GM23338 (cell line): ENCODE results near the gene PDIA5. TPM values are rescaled to one million over a fixed set of nuclear protein-coding genes. Genes with fewer than 3 reads are reported as not detected.

ENCODE experiments used
- ATAC-seq: fragments of 200-7000 bp; cut with Tn5 transposase; 3 replicates; pipeline ENCODE4 v1.9.1; 2020
- DNase-seq: peaks from one replicate; pipeline ENCODE4 v3.0.0-alpha.2; 2015; ENCODE audit warnings: low spot score
- H2AFZ ChIP-seq: fragments of 200-600 bp; sonication (generic); 2 replicates; pipeline ENCODE4 v1.8.0; 2016; ENCODE audit warnings: antibody characterized with exemption, mild to moderate bottlenecking, moderate library complexity
- H3F3A ChIP-seq: fragments of 200-600 bp; sonication (generic); replicated peaks from 2 replicates; pipeline ENCODE4 v1.8.0; 2017; ENCODE audit warnings: antibody characterized with exemption, mixed run types, low read depth
- H3K27ac ChIP-seq: fragments of 200-600 bp; sonication (generic); 2 replicates; pipeline ENCODE4 v1.6.1; 2016; ENCODE audit warnings: low read depth
- H3K27me3 ChIP-seq: fragments of 200-600 bp; sonication (generic); 2 replicates; pipeline ENCODE4 v1.8.0; 2016; ENCODE audit warnings: mild to moderate bottlenecking, mixed run types, moderate library complexity; ENCODE audit not compliant: insufficient read depth
- H3K36me3 ChIP-seq: fragments of 200-600 bp; sonication (generic); 2 replicates; pipeline ENCODE4 v1.8.0; 2016; ENCODE audit warnings: mild to moderate bottlenecking; ENCODE audit not compliant: insufficient read depth
- H3K4me1 ChIP-seq: fragments of 200-600 bp; sonication (generic); 2 replicates; pipeline ENCODE4 v1.8.0; 2016; ENCODE audit warnings: mild to moderate bottlenecking, moderate library complexity; ENCODE audit not compliant: insufficient read depth
- H3K4me2 ChIP-seq: fragments of 200-600 bp; sonication (generic); 2 replicates; pipeline ENCODE4 v1.7.1; 2017; ENCODE audit warnings: mixed run types
- H3K4me3 ChIP-seq: fragments of 200-600 bp; sonication (generic); 2 replicates; pipeline ENCODE4 v1.6.1; 2016; ENCODE audit warnings: mixed run types
- H3K79me2 ChIP-seq: fragments of 200-600 bp; sonication (generic); replicated peaks from 2 replicates; pipeline ENCODE4 v1.8.0; 2017; ENCODE audit warnings: mild to moderate bottlenecking; ENCODE audit not compliant: insufficient read depth
- H3K9me2 ChIP-seq: fragments of 200-600 bp; sonication (generic); 2 replicates; pipeline ENCODE4 v1.8.0; 2017; ENCODE audit not compliant: insufficient read depth
- H4K20me1 ChIP-seq: fragments of 200-600 bp; sonication (generic); replicated peaks from 2 replicates; pipeline ENCODE4 v1.8.0; 2017; ENCODE audit warnings: mild to moderate bottlenecking; ENCODE audit not compliant: insufficient read depth
- H3K27ac Mint-ChIP-seq: 2 replicates; pipeline ENCODE4 v1.8.0; 2020; ENCODE audit warnings: inconsistent platforms, mild to moderate bottlenecking, moderate library complexity, mixed read lengths
- H3K27me3 Mint-ChIP-seq: 3 replicates; pipeline ENCODE4 v1.8.0; 2022; ENCODE audit warnings: low read depth, mild to moderate bottlenecking, moderate library complexity, mixed read lengths, inconsistent platforms; ENCODE audit not compliant: insufficient read depth, poor library complexity
- H3K36me3 Mint-ChIP-seq: 3 replicates; pipeline ENCODE4 v1.8.0; 2021; ENCODE audit warnings: low read depth, mild to moderate bottlenecking, inconsistent platforms, moderate library complexity, mixed read lengths
- H3K4me1 Mint-ChIP-seq: 3 replicates; pipeline ENCODE4 v1.8.0; 2020; ENCODE audit warnings: mild to moderate bottlenecking, inconsistent platforms, mixed read lengths
- H3K4me3 Mint-ChIP-seq: 3 replicates; pipeline ENCODE4 v1.8.0; 2021; ENCODE audit warnings: moderate library complexity, mild to moderate bottlenecking, inconsistent platforms, mixed read lengths
- H3K9me3 Mint-ChIP-seq: 3 replicates; pipeline ENCODE4 v1.8.0; 2020; ENCODE audit warnings: moderate library complexity, mild to moderate bottlenecking, inconsistent platforms, mixed read lengths
- CREB1 ChIP-seq: fragments of 250-450 bp; sonication (Bioruptor Pico); IDR thresholded peaks from 2 replicates; pipeline ENCODE4 v1.5.0; 2020; ENCODE audit warnings: low read depth, mild to moderate bottlenecking, moderate library complexity
- CTCF ChIP-seq, 2 experiments: fragments of 200-600 bp in 1 of 2; sonication (generic) in 1 of 2; conservative IDR thresholded peaks; 2 replicates each; pipeline versions ENCODE4 v1.5.1 to v1.6.1; 2016 to 2017; ENCODE audit warnings: antibody characterized with exemption in 2 of 2, low read depth in 2 of 2, mild to moderate bottlenecking in 2 of 2, moderate library complexity in 1 of 2
- ETS1 ChIP-seq: IDR thresholded peaks from 2 replicates; pipeline ENCODE4 v1.6.1; 2016; ENCODE audit warnings: antibody characterized with exemption
- EZH2 ChIP-seq: fragments of 200-600 bp; sonication (generic); IDR thresholded peaks from one replicate; pipeline ENCODE4 v1.8.0; 2017; ENCODE audit warnings: antibody characterized with exemption, mild to moderate bottlenecking, low read depth; ENCODE audit not compliant: unreplicated experiment
- EZH2phosphoT487 ChIP-seq: fragments of 200-600 bp; sonication (generic); IDR thresholded peaks from one replicate; pipeline ENCODE4 v1.8.1; 2018; ENCODE audit warnings: antibody characterized with exemption; ENCODE audit not compliant: unreplicated experiment
- JUNB ChIP-seq: IDR thresholded peaks from one replicate; pipeline ENCODE4 v1.6.1; 2016; ENCODE audit warnings: antibody characterized with exemption; ENCODE audit not compliant: unreplicated experiment
- NANOG ChIP-seq: IDR thresholded peaks from 2 replicates; pipeline ENCODE4 v1.6.1; 2016; ENCODE audit warnings: antibody characterized with exemption, borderline replicate concordance
- POLR2AphosphoS5 ChIP-seq: IDR thresholded peaks from 2 replicates; pipeline ENCODE4 v1.6.1; 2016; ENCODE audit warnings: antibody characterized with exemption, low read depth
- STAT1 ChIP-seq: IDR thresholded peaks from one replicate; pipeline ENCODE4 v1.6.1; 2016; ENCODE audit warnings: antibody characterized with exemption; ENCODE audit not compliant: unreplicated experiment
- ZNF114 ChIP-seq: fragments of 250-450 bp; sonication (Bioruptor Pico); IDR thresholded peaks from 2 replicates; pipeline ENCODE4 v1.5.0; 2020; ENCODE audit warnings: mild to moderate bottlenecking, moderate library complexity
- ZNF331 ChIP-seq: fragments of 250-450 bp; sonication (Bioruptor Pico); IDR thresholded peaks from 2 replicates; pipeline ENCODE4 v1.5.0; 2020; ENCODE audit warnings: low read depth, mild to moderate bottlenecking, moderate library complexity
- polyA plus RNA-seq: library from polyadenylated mRNA; unstranded; fragments of >200 nt; fragmentation: Nextera tagmentation; extraction: Ambion mirVana; gene quantifications from 2 replicates; pipeline ENCODE4 v1.2.1, GENCODE V29; 2016
- total RNA-seq: library from RNA; depleted of rRNA; stranded (reverse); fragments of >200 nt; shearing (Covaris generic); gene quantifications from 2 replicates; pipeline ENCODE4 v1.2.3, GENCODE V29; 2014
- TF ChIP-seq, protein P1 (sequence below): IDR thresholded peaks from one replicate; pipeline ENCODE4 v1.6.1; 2018; ENCODE audit warnings: antibody characterized with exemption; ENCODE audit not compliant: unreplicated experiment
- TF ChIP-seq, protein P2 (sequence below): fragments of 250-450 bp; sonication (Bioruptor Pico); IDR thresholded peaks from 2 replicates; pipeline ENCODE4 v1.5.0; 2020; ENCODE audit warnings: mild to moderate bottlenecking, moderate library complexity

Gene PDIA5
- total and polyA plus RNA-seq, 2 experiments from 2014 or later = 22.9 to 28.1 TPM

- no peak for DNase-seq
- H3K4me1 Mint-ChIP-seq = peaks cover 8% of the 10 kb centered on the region
- H3K4me2 ChIP-seq = no peak overlapping the region
- peaks cover 20% of the 10 kb centered on the region for H3K27me3 ChIP-seq
- H2AFZ ChIP-seq = no peak overlapping the region
- no peaks in the 10 kb centered on the region for H3F3A ChIP-seq
- no peaks in the 10 kb centered on the region for H4K20me1 ChIP-seq
- ATAC-seq = no peak
- no peaks in the 10 kb centered on the region for H3K9me2 ChIP-seq
- no peak overlapping the region for H3K27ac ChIP-seq
- TF ChIP-seq POLR2AphosphoS5 (no peak), ZNF114 (CRISPR knock-in tag) (no peak), EZH2 (no peak), ZNF331 (CRISPR knock-in tag) (no peak), ETS1 (no peak), JUNB (no peak), NANOG (no peak), STAT1 (no peak), CREB1 (CRISPR knock-in tag) (no peak), CTCF (conservative IDR thresholded peaks at IDR 0.05; ENCODE audit: low read depth in 2 of 2) (no peak), EZH2phosphoT487 (no peak)
- TF ChIP-seq, protein P1, sequence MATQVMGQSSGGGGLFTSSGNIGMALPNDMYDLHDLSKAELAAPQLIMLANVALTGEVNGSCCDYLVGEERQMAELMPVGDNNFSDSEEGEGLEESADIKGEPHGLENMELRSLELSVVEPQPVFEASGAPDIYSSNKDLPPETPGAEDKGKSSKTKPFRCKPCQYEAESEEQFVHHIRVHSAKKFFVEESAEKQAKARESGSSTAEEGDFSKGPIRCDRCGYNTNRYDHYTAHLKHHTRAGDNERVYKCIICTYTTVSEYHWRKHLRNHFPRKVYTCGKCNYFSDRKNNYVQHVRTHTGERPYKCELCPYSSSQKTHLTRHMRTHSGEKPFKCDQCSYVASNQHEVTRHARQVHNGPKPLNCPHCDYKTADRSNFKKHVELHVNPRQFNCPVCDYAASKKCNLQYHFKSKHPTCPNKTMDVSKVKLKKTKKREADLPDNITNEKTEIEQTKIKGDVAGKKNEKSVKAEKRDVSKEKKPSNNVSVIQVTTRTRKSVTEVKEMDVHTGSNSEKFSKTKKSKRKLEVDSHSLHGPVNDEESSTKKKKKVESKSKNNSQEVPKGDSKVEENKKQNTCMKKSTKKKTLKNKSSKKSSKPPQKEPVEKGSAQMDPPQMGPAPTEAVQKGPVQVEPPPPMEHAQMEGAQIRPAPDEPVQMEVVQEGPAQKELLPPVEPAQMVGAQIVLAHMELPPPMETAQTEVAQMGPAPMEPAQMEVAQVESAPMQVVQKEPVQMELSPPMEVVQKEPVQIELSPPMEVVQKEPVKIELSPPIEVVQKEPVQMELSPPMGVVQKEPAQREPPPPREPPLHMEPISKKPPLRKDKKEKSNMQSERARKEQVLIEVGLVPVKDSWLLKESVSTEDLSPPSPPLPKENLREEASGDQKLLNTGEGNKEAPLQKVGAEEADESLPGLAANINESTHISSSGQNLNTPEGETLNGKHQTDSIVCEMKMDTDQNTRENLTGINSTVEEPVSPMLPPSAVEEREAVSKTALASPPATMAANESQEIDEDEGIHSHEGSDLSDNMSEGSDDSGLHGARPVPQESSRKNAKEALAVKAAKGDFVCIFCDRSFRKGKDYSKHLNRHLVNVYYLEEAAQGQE = no peak
- TF ChIP-seq, protein P2, sequence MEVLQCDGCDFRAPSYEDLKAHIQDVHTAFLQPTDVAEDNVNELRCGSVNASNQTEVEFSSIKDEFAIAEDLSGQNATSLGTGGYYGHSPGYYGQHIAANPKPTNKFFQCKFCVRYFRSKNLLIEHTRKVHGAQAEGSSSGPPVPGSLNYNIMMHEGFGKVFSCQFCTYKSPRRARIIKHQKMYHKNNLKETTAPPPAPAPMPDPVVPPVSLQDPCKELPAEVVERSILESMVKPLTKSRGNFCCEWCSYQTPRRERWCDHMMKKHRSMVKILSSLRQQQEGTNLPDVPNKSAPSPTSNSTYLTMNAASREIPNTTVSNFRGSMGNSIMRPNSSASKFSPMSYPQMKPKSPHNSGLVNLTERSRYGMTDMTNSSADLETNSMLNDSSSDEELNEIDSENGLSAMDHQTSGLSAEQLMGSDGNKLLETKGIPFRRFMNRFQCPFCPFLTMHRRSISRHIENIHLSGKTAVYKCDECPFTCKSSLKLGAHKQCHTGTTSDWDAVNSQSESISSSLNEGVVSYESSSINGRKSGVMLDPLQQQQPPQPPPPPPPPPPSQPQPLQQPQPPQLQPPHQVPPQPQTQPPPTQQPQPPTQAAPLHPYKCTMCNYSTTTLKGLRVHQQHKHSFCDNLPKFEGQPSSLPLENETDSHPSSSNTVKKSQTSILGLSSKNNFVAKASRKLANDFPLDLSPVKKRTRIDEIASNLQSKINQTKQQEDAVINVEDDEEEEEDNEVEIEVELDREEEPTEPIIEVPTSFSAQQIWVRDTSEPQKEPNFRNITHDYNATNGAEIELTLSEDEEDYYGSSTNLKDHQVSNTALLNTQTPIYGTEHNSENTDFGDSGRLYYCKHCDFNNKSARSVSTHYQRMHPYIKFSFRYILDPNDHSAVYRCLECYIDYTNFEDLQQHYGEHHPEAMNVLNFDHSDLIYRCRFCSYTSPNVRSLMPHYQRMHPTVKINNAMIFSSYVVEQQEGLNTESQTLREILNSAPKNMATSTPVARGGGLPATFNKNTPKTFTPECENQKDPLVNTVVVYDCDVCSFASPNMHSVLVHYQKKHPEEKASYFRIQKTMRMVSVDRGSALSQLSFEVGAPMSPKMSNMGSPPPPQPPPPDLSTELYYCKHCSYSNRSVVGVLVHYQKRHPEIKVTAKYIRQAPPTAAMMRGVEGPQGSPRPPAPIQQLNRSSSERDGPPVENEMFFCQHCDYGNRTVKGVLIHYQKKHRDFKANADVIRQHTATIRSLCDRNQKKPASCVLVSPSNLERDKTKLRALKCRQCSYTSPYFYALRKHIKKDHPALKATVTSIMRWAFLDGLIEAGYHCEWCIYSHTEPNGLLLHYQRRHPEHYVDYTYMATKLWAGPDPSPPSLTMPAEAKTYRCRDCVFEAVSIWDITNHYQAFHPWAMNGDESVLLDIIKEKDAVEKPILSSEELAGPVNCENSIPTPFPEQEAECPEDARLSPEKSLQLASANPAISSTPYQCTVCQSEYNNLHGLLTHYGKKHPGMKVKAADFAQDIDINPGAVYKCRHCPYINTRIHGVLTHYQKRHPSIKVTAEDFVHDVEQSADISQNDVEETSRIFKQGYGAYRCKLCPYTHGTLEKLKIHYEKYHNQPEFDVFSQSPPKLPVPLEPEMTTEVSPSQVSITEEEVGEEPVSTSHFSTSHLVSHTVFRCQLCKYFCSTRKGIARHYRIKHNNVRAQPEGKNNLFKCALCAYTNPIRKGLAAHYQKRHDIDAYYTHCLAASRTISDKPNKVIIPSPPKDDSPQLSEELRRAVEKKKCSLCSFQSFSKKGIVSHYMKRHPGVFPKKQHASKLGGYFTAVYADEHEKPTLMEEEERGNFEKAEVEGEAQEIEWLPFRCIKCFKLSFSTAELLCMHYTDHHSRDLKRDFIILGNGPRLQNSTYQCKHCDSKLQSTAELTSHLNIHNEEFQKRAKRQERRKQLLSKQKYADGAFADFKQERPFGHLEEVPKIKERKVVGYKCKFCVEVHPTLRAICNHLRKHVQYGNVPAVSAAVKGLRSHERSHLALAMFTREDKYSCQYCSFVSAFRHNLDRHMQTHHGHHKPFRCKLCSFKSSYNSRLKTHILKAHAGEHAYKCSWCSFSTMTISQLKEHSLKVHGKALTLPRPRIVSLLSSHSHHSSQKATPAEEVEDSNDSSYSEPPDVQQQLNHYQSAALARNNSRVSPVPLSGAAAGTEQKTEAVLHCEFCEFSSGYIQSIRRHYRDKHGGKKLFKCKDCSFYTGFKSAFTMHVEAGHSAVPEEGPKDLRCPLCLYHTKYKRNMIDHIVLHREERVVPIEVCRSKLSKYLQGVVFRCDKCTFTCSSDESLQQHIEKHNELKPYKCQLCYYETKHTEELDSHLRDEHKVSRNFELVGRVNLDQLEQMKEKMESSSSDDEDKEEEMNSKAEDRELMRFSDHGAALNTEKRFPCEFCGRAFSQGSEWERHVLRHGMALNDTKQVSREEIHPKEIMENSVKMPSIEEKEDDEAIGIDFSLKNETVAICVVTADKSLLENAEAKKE (CRISPR knock-in tag) = no peak
- H3K4me3 ChIP-seq = no peak overlapping the region
- H3K9me3 Mint-ChIP-seq = peaks cover 13% of the 10 kb centered on the region; the same call in 2 of the 3 replicates
- H3K27ac Mint-ChIP-seq = no peak overlapping the region
- H3K4me3 Mint-ChIP-seq = no peak overlapping the region
- no peaks in the 10 kb centered on the region; the same call in 1 of the 2 replicates for H3K4me1 ChIP-seq
- no peaks in the 10 kb centered on the region; the same call in 2 of the 3 replicates for H3K36me3 Mint-ChIP-seq
- no peaks in the 10 kb centered on the region for H3K79me2 ChIP-seq
- no peaks in the 10 kb centered on the region for H3K36me3 ChIP-seq
- H3K27me3 Mint-ChIP-seq = peaks cover 13% of the 10 kb centered on the region
These were observed 5.0 kb upstream of the PDIA5 start for GRCh38 chr3:123061856-123062255.
